ENCODE data around the gene RANBP3.
"Not testable (repeated sequence)": the region's sequence is repeated elsewhere in the genome, so short reads cannot be mapped to it uniquely, and the experiment has no call there.

RANBP3 gene

GRCh38 chr19:5897189-5897969 lies 80.6 kb downstream of the RANBP3 start:
- no peak for DNase-seq

- DNase-seq = no peak
Observed at GRCh38 chr19:5896365-5897076, 81.4 kb downstream of the RANBP3 start.

- no peak for DNase-seq
Observed at GRCh38 chr19:5895890-5896289, 82.0 kb downstream of the RANBP3 start.

GRCh38 chr19:5895409-5895808 lies 82.5 kb downstream of the RANBP3 start:
- DNase-seq = no peak

- DNase-seq = no peak
Observed at GRCh38 chr19:5894704-5895349, 83.1 kb downstream of the RANBP3 start.

- DNase-seq = no peak
Observed at GRCh38 chr19:5893907-5894703, 83.8 kb downstream of the RANBP3 start.

- no peak for DNase-seq
Observed at GRCh38 chr19:5893296-5893903, 84.5 kb downstream of the RANBP3 start.

- DNase-seq = no peak
Observed at GRCh38 chr19:5892772-5893275, 85.1 kb downstream of the RANBP3 start.

- DNase-seq = no peak
Observed at GRCh38 chr19:5891938-5892771, 85.8 kb downstream of the RANBP3 start.

GRCh38 chr19:5891572-5891937 lies 86.4 kb downstream of the RANBP3 start:
- DNase-seq = no peak

- DNase-seq = no peak
Observed at GRCh38 chr19:5890099-5890498, 87.8 kb downstream of the RANBP3 start.

- DNase-seq = no peak
Observed at GRCh38 chr19:5889288-5889971, 88.5 kb downstream of the RANBP3 start.

GRCh38 chr19:5884065-5884811 lies 93.7 kb downstream of the RANBP3 start:
- not testable (repeated sequence) for DNase-seq

- DNase-seq = not testable (repeated sequence)
Observed at GRCh38 chr19:5883157-5883873, 94.6 kb downstream of the RANBP3 start.

GRCh38 chr19:5882421-5882968 lies 95.4 kb downstream of the RANBP3 start:
- no peak for DNase-seq

GRCh38 chr19:5881543-5882299 lies 96.2 kb downstream of the RANBP3 start:
- no peak for DNase-seq

GRCh38 chr19:5880604-5881078 lies 97.3 kb downstream of the RANBP3 start:
- DNase-seq = no peak

- DNase-seq = no peak
Observed at GRCh38 chr19:5880196-5880595, 97.7 kb downstream of the RANBP3 start.

Measured in NCI-H187 (cell line).